Activated T-helper 2 cell treated with anti-CD3 and anti-CD28 coated beads, Interferon-gamma antibody, Interleukin-2, Interleukin-4, amounts not matched to agents 10 μg/mL and 5 μg/mL and 100 μg/mL, durations not matched to agents 14 hours and 24 hours and 36 hours (primary cell): ENCODE data around the gene TRAF5. TPM values are rescaled to one million over a fixed set of nuclear protein-coding genes. Genes with fewer than 3 reads are reported as not detected.
"Not testable (repeated sequence)": the region's sequence is repeated elsewhere in the genome, so short reads cannot be mapped to it uniquely, and the experiment has no call there.

Experiments used
- DNase-seq: peaks from one replicate; pipeline ENCODE4 v3.0.0; 2021; ENCODE audit warnings: low spot score
- H3K27ac Mint-ChIP-seq: one replicate; pipeline ENCODE4 v1.8.0; 2021; ENCODE audit warnings: mixed read lengths
- H3K27me3 Mint-ChIP-seq: one replicate; pipeline ENCODE4 v1.8.0; 2021; ENCODE audit warnings: low read depth, mixed read lengths
- H3K36me3 Mint-ChIP-seq: one replicate; pipeline ENCODE4 v1.8.0; 2021; ENCODE audit warnings: low read depth, mixed read lengths
- H3K4me1 Mint-ChIP-seq: one replicate; pipeline ENCODE4 v1.8.0; 2021; ENCODE audit warnings: low read depth, mixed read lengths
- H3K4me3 Mint-ChIP-seq: one replicate; pipeline ENCODE4 v1.8.0; 2021; ENCODE audit warnings: low read depth, mild to moderate bottlenecking, moderate library complexity, mixed read lengths
- H3K9me3 Mint-ChIP-seq: one replicate; pipeline ENCODE4 v1.8.0; 2021; ENCODE audit warnings: mixed read lengths
- intact Hi-C: fragments of 100-400 bp; cut with micrococcal nuclease; formaldehyde crosslinking; loops from one replicate; pipeline ENCODE4 v1.15.1; 2023
- total RNA-seq: library from RNA; stranded (reverse); gene quantifications from 2 replicates; pipeline ENCODE4 v1.2.3, GENCODE V29; 2022

TRAF5 gene
- total RNA-seq, 1 donor from 2014 or later = 63.8 TPM

DNA sequence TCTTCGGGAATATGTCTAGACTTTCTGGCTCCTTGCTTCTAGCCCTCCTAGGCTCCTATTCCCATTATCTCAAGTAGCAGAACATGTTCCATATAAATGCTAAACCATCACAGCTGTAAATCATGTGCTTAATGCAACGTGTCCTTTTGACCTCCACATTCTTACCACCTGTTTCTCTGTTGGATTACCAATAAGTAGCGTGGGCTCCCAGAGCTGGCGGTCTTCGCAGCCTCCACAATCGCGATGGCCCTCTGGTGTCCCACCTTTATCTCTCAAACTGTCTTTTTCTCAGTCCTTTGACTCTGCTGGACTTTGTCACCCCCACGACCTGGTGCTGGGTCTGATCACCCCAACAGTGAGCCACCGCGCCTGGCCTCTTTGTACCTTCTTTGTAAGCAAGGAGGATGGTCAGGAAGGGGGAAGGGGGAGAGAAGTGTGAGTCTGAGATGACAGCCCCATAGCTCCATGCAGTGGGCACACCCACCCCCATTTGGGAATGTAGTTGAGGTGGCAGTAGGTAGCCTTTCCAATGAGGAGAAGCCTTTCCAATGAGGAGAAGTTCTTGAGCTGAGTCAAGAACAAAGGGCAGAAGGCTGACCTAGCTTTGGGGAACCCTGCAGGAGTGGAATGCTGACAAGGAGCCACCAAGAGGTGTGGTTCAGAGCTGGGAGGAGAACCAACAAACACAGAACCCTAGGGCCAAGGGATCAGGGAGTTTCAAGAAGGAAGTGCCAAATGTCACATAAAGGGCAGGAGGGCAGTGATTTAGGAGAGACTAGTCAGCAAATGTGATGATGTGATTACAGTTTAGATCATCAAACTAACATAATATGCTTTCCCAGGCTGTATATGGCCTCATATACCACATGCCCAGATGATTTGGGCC lies 14.2 kb downstream of the TRAF5 start:
- Mint-ChIP-seq H3K4me1 (peaks cover 59% of the 10 kb centered on the region), H3K27me3 (no peaks in the 10 kb centered on the region), H3K36me3 (peaks cover 54% of the 10 kb centered on the region), H3K27ac (no peak overlapping the region), H3K4me3 (no peak overlapping the region), H3K9me3 (no peaks in the 10 kb centered on the region)
- no peak for DNase-seq
- intact Hi-C loops = no loop called here

DNA sequence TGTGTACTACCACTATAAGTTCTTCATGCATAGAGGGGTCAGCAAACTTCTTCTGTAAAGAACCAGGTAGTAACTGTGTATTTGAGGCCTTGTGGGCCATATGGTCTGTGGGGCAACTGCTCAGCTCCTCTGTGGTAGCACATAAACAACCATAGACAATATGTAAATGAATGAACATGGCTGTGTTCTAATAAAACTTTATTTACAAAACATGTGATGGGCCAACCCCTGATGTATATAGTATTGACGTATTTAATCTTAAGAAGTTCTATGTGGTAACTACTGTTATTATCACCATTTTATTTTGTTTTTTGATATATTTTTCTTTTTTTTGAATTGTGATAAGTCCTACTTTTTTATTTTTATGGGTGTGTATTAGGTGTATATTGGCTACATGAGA lies 15.4 kb downstream of the TRAF5 start:
- Mint-ChIP-seq H3K9me3 (no peaks in the 10 kb centered on the region), H3K4me3 (no peak overlapping the region), H3K4me1 (peaks cover 53% of the 10 kb centered on the region), H3K27me3 (no peaks in the 10 kb centered on the region), H3K27ac (no peak overlapping the region), H3K36me3 (peaks cover 53% of the 10 kb centered on the region)
- DNase-seq = no peak
- intact Hi-C loops = no loop called here

DNA sequence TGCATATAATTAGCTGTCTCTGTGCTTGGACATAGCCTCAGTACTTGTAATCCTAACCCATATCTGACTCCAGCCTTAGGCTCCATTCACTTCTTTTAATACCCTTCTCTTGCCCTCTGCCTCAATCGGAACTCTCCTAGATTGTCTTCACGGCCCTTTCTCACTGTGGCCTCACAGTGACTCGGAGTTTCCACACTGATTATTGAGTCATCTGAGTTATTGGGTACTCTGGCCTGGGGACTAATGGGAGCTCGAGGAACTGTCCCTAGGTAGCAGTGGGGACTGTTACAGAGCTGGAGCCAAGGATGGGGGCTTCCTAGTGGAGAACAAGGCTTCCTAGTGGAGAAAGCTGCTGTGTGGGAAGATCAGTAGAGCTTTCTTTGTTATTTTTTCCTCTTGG lies 17.0 kb downstream of the TRAF5 start:
- no peak overlapping the region for H3K4me3 Mint-ChIP-seq
- intact Hi-C loops = no loop called here
- H3K36me3 Mint-ChIP-seq = peaks cover 54% of the 10 kb centered on the region
- H3K4me1 Mint-ChIP-seq = peaks cover 47% of the 10 kb centered on the region
- no peak for DNase-seq
- peak overlapping the region; percentile 51 for H3K27ac Mint-ChIP-seq
- H3K9me3 Mint-ChIP-seq = no peaks in the 10 kb centered on the region
- H3K27me3 Mint-ChIP-seq = no peaks in the 10 kb centered on the region

DNA sequence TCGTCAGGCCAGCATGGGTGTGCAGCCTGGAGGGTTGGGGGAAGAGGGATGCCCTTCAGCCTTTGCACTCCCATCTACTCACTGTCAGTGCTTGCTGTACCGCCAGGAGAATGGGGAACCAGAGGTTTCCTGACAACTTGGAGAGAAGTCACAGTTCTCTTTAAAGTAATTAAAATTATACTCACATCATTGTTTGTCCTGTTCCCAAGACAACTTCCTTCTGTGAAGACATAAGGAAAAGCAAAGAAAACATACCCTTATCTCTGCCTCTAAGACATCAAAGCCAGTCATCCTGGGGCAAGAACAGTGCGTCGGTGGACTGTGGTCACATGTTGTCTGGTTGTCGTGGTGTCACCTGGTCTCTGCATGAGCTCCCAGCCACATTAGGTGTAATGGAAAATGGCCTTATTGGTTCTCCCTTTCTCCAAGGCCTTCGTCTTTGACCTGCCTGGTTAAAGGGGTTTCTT lies 17.6 kb downstream of the TRAF5 start:
- intact Hi-C loops = no loop called here
- peaks cover 55% of the 10 kb centered on the region for H3K36me3 Mint-ChIP-seq
- no peak overlapping the region for H3K4me3 Mint-ChIP-seq
- H3K9me3 Mint-ChIP-seq = peaks cover 1% of the 10 kb centered on the region
- H3K27me3 Mint-ChIP-seq = no peaks in the 10 kb centered on the region
- DNase-seq = no peak
- peaks cover 43% of the 10 kb centered on the region for H3K4me1 Mint-ChIP-seq
- no peak overlapping the region for H3K27ac Mint-ChIP-seq

DNA sequence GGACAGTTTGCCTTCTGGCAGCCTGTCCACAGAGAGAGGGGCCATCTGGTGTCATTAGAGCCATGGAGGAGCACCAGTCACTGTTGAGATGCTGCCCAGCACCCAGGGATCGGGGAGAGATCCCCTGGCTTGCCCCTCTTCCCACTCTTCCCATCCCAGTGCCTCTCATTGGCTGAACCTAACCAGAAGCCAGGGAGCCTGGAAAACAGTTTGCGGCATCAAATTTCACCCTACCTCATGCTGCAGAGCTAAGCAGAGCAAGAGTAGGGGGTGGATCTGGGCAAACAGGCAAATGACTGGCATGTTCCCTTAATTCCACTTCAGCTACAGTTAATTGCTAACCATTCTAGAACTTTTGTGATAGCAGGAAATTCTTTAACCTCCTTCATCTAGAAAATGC lies 19.1 kb downstream of the TRAF5 start:
- peaks cover 49% of the 10 kb centered on the region for H3K4me1 Mint-ChIP-seq
- no peaks in the 10 kb centered on the region for H3K27me3 Mint-ChIP-seq
- H3K9me3 Mint-ChIP-seq = peaks cover 12% of the 10 kb centered on the region
- H3K36me3 Mint-ChIP-seq = peaks cover 64% of the 10 kb centered on the region
- H3K27ac Mint-ChIP-seq = no peak overlapping the region
- intact Hi-C loops = no loop called here
- H3K4me3 Mint-ChIP-seq = no peak overlapping the region
- DNase-seq = no peak

DNA sequence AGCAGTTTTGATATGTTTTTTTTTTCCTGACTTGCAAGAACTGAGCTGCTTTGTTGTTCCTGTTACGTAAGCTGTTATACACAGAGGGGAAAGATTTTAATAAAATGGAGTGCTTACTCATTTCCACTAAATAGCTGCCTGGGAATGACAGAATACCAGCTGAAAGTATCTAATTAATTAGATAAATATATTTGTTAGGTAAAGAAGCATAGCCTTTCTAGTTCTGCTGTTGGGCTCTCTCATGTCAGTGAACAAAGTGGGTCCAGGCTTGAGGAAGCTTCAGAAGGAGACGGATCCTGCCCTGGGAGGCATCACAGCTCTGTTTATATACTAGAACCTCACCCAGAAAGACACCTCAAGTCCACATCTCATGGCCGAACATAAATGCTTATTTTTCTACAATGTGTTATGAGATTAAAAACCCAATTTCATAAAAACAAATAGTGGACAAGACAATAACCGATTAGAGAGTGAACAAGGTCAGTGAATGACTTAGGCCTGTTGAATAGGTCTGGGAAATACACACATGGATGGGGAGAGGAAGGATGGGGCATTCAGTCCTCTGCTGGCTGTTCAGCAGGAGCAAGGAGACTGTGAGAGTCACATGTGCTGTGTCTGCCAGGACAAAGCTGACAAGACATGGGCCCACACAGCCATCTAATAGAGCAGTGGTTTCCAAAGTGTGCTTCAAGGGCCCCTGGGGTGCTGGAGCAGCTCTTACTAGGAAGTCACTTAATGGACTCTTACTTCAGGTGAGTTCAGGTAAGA lies 20.6 kb downstream of the TRAF5 start:
- H3K9me3 Mint-ChIP-seq = peaks cover 23% of the 10 kb centered on the region
- no peak overlapping the region for H3K27ac Mint-ChIP-seq
- peaks cover 45% of the 10 kb centered on the region for H3K4me1 Mint-ChIP-seq
- no peaks in the 10 kb centered on the region for H3K27me3 Mint-ChIP-seq
- H3K4me3 Mint-ChIP-seq = no peak overlapping the region
- DNase-seq = no peak
- intact Hi-C loops = no loop called here
- H3K36me3 Mint-ChIP-seq = peaks cover 71% of the 10 kb centered on the region

DNA sequence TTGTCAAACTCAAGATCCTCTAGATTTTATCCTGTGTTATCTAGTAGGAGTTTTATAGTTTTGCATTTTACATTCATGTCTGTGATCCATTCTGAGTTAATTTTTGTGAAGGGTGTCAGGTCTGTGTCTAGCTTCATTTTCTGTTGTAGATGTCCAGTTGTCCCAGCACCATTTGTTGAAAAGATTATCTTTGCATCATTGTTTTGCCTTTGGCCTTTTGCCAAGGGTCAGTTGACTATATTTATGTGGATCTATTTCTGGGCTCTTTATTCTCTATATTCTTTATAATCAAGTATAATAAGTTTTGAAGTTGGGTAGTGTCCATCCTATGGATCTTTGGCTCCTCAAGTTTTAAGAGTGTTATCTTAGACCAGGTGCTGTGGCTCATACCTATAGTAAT lies 21.9 kb downstream of the TRAF5 start:
- Mint-ChIP-seq H3K9me3 (peaks cover 29% of the 10 kb centered on the region), H3K36me3 (peaks cover 75% of the 10 kb centered on the region), H3K27me3 (no peaks in the 10 kb centered on the region), H3K4me1 (peaks cover 45% of the 10 kb centered on the region), H3K27ac (no peak overlapping the region), H3K4me3 (no peak overlapping the region)
- intact Hi-C loops = no loop called here
- no peak for DNase-seq

DNA sequence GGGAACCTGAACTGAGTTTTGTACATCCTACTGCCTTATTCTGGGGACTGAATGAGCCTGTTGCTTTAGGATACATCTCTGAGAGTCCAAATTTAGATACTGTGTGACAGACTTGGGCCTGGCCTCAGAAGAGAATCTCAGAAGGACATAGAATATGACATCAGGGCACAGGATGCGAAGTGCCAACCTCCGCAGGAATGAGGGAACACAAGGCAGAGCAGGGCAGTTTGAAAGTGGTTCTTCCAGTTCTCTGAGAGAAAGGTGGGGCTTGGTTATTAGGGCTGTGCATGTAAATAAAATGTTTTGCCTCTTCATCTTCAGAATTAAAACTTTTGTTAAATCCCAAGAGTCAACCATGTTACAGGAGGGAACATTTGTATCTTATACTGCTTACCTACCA lies 23.1 kb downstream of the TRAF5 start:
- DNase-seq = no peak
- Mint-ChIP-seq H3K27me3 (no peaks in the 10 kb centered on the region), H3K27ac (peak overlapping the region; percentile 19), H3K4me3 (no peak overlapping the region), H3K4me1 (peaks cover 42% of the 10 kb centered on the region), H3K36me3 (peaks cover 87% of the 10 kb centered on the region), H3K9me3 (peaks cover 29% of the 10 kb centered on the region)
- intact Hi-C loops = no loop called here

DNA sequence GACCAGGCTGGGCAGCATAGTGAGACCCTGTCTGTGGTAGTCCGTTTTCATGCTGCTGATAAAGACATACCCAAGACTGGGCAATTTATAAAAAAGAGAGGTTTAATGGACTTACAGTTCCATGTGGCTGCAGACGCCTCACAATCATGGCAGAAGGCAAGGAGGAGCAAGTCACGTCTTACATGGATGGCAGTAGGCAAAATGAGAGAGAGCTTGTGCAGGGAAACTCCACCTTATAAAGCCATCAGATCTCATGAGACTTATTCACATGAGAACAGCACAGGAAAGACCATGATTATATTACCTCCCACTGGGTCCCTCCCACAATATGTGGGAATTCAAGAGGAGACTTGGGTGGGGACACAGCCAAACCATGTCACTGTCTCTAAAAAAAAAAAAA lies 25.4 kb downstream of the TRAF5 start:
- Mint-ChIP-seq H3K36me3 (peaks cover 88% of the 10 kb centered on the region), H3K9me3 (peaks cover 29% of the 10 kb centered on the region), H3K4me3 (peak overlapping the region; percentile 23), H3K27ac (peak overlapping the region; percentile 40), H3K4me1 (peaks cover 53% of the 10 kb centered on the region)
- DNase-seq, H3K27me3 Mint-ChIP-seq, intact Hi-C loops: not testable (repeated sequence)

DNA sequence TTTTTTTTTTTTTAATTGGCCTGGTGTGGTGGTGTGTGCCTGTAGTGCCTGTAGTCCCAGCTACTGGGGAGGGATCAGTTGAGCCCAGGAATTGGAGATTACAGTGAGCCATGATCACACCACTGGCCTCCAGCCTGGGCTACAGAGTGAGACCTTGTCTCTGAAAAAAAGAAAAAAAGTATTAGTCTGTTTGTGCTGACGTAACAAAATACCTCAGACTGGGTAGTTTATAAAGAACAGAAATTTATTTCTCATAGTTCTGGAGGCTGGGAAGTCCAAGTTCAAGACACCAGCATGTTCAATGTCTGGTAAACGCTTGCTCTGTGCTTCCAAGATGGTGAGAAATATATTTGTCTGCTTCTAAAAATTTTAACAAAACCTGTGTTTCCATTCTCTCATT lies 25.8 kb downstream of the TRAF5 start:
- H3K9me3 Mint-ChIP-seq = peaks cover 29% of the 10 kb centered on the region
- peaks cover 89% of the 10 kb centered on the region for H3K36me3 Mint-ChIP-seq
- peaks cover 54% of the 10 kb centered on the region for H3K4me1 Mint-ChIP-seq
- H3K27ac Mint-ChIP-seq = peak overlapping the region; percentile 62
- DNase-seq = no peak
- no peak overlapping the region for H3K4me3 Mint-ChIP-seq
- intact Hi-C loops = no loop called here
- H3K27me3 Mint-ChIP-seq = no peaks in the 10 kb centered on the region

DNA sequence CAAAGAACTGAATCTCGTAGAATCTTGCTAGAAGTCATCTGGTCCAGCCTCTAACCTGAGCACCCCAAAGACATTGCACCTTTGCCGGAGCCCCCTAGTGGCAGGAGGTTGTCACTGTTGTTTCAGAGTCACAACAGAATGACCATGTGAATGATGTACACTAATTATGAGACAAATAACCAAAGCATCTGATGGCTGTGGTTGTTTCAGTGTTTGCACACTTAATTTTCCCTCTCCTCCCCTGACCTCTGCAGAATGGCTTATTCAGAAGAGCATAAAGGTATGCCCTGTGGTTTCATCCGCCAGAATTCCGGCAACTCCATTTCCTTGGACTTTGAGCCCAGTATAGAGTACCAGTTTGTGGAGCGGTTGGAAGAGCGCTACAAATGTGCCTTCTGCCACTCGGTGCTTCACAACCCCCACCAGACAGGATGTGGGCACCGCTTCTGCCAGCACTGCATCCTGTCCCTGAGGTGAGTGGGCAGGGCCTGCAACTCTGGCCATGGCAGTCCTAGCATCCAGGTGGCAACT lies 26.4 kb downstream of the TRAF5 start:
- Mint-ChIP-seq H3K4me3 (peak overlapping the region; percentile 55), H3K9me3 (peaks cover 29% of the 10 kb centered on the region), H3K4me1 (peaks cover 55% of the 10 kb centered on the region), H3K27ac (peak overlapping the region; percentile 62), H3K27me3 (no peaks in the 10 kb centered on the region), H3K36me3 (peaks cover 88% of the 10 kb centered on the region)
- intact Hi-C loops = loop anchor here (1.0 kb wide), 1 partner anchor 30 kb away; no protein-coding TSS in a partner anchor
- no peak for DNase-seq

DNA sequence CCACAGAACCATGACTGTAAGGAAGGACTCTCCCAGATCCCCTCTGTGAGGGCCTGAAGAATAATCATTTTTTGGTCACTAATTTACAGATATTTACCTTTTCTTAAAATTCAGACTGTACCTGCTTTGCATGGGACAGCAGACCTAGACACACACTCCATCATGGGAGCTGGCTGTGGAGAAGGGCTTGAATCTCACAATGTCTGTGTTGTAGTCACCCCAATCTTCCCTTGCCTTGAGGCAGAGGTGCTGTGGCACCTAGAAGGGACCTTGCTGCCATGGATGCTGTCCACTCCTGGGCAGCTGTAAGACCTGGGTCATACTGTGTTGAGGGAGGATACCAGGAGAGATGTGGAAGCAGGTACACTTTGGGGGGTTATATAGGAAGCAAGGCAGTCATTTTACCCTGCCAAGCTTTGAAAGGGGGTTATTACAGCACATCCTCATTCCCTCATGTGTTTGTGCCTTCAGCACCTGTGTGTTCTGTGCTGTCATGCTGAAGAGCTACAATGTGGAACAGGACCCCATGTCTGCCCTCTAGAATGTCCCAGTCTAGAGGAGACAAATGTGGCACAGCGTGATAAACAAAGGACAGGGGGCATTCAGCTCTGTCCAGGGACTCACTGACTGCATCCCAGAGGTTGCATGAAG lies 27.1 kb downstream of the TRAF5 start:
- Mint-ChIP-seq H3K9me3 (peaks cover 29% of the 10 kb centered on the region), H3K4me3 (peak overlapping the region; percentile 55), H3K27me3 (no peaks in the 10 kb centered on the region), H3K4me1 (peaks cover 55% of the 10 kb centered on the region), H3K36me3 (peaks cover 83% of the 10 kb centered on the region), H3K27ac (peak overlapping the region; percentile 62)
- no peak for DNase-seq
- intact Hi-C loops = loop anchor here (1.0 kb wide), 1 partner anchor 30 kb away; no protein-coding TSS in a partner anchor
